SK-N-DZ (cell line): ENCODE data around the gene RIMS4. TPM values are rescaled to one million over a fixed set of nuclear protein-coding genes. Genes with fewer than 3 reads are reported as not detected.

Experiments
- DNase-seq: peaks from one replicate; pipeline ENCODE4 v3.0.0-alpha.2; 2015; ENCODE audit warnings: low spot score
- polyA plus RNA-seq, 2 experiments: library from polyadenylated mRNA; depleted of rRNA; stranded (reverse); fragments of >200 nt; gene quantifications; 2 replicates each; pipeline ENCODE4 v1.2.3, GENCODE V29; 2014

The RIMS4 gene
- 50.9 and 55.4 TPM in 2 replicates for polyA plus RNA-seq (2014; cell fraction: cytosol; rRNA removed)
- 29.8 and 30.5 TPM in 2 replicates for polyA plus RNA-seq (2014; cell fraction: nucleus; rRNA removed)

DNA sequence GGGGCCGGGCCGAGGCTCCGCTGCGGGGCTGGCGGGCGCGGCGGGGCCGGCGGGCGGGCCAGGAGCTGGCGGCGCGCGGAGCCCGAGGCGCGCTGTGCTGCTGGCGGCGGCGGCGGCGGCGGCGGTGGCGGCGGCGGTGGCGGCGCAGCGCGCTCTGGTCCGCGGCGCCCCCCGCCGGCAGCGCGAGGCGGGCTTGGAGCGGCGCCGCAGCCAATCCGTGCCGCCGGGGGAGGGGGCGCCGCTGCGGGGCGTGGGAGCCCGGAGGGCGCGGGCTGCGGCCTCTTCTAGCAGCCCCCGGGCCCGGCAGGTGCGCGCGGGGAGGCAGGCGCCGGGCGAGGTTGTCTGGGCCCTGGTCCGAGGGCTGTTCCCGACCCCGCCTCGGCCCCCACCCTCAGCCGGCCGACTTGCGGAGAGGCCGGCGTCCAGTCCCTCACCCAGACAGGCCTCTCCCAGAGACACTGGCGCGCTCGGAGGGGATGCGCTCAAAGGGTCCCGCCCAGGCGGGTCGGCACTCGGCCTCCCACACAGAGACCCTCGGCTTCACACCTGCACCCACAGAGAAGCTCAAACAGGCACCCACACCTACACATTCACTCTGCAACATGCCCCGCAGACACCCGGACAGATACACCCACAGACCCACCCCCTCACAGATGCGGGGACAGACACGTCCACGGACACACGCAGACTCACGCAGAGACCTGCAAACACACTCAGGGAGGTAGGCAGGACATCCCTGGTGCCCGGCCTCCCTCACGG lies at the start of gene RIMS4:
TSS of gene RIMS4 (minus strand) at position 156 of the 759 bp plus-strand sequence. CDS start 275 bp downstream, outside the sequence.
- peak; percentile 51 for DNase-seq

DNA sequence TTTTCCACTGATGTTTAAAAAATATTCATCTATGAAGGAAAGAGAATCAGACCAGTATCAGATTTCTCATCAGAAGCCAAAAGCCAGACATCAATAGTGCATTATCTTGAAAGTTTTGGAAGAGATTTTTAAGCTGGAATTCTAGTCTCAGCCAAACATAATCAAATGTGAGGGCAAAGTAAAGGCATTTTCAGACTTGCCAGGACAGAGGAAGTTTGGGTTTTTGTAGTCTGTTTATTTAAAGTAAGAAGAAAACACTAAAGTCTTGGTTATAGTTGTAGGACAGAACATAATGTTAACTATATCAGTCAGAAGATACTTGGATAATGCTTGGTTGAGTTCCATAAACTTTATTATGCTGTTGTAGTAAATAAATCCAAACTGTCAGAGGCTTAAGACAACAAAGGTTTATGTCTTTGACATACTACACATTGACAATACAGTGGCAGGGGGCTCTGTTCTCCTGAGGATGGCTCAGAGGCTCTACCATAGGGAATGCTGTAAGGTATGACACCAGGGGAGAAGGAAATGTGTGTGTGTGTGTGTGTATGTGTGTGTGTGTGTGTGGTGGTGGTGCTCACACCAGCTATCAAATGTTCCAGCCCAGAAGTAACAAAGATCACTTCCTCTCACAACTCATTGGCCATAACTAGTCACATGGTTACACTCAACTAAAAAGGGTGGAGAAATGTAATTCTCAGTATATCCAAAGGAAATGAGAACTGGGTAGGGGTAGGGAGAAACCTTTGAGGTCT lies 48.4 kb upstream of the RIMS4 start:
- no peak for DNase-seq

DNA sequence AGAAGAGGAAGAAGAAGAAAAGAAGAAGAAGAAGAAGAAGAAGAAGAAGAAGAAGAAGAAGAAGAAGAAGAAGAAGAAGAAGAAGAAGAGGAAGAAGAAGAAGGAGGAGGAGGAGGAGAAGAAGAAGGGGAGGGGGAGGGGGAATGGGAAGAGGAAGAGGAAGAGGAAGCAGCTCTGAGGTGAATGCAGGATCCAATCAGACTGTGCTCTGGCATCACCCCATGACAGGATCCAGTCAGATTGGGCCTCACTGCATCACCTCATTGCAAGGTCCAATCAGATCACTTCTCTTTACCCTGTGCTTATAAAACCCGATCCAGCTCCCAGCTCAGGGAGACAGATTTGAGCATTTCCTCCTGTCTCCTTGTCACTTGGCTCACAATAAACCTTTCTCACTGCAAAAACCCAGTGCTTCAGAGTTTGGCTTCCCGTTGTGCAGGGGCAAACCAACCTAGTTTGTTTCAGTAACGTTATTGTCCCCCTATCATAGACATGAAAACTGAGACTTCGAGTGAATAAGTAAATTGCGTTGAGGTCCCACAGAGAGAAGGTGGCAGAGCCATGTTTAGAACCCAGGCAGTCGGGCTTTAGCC lies 46.6 kb upstream of the RIMS4 start:
- DNase-seq, result peak; percentile 41

GRCh38 chr20:44856442-44856841 lies 46.1 kb upstream of the RIMS4 start:
- no peak for DNase-seq

GRCh38 chr20:44851545-44851944 lies 41.2 kb upstream of the RIMS4 start:
- no peak for DNase-seq

GRCh38 chr20:44850837-44851236 lies 40.5 kb upstream of the RIMS4 start:
- no peak for DNase-seq

- no peak for DNase-seq
These were observed 39.9 kb upstream of the RIMS4 start for GRCh38 chr20:44850272-44850671.

GRCh38 chr20:44849703-44850102 lies 39.4 kb upstream of the RIMS4 start:
- no peak for DNase-seq

DNA sequence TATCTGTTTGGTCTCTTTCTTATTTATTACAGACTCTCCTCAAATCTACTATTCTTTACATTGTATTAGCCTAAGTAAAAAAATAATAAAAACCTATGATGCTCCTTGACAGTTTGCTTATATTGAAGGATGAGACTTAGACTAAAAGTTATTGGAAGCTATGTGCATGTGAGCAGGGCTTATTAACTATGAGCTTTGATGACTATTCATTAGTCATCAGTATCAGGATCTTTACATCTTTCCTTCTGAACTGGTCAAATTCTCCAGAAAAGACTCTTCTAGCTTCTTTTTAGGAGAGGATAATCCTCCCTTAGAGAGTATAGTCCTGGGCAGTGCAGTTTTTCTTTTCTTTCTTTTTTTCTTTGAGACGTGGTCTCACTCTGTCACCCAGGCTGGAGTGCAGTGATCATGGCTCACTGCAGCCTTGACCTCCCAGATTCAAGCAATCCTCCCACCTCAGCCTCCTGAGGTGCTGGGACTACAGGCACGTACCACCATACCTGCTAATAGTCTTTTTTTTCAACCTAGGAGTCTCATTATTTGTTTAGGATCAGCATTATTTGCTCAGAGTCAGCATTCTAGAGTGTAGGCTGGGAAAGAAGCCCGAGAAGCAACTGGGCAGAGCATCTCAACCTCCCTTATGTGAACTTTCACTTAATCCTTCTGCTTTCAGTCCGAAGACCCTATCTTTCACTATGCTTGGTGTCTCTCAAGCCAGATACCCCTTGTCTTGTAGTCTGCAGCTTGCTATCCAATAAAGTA lies 38.1 kb upstream of the RIMS4 start:
- no peak for DNase-seq

GRCh38 chr20:44843876-44844275 lies 33.5 kb upstream of the RIMS4 start:
- DNase-seq, result no peak

GRCh38 chr20:44841955-44842354 lies 31.6 kb upstream of the RIMS4 start:
- no peak for DNase-seq

- DNase-seq, result no peak
These were observed 30.5 kb upstream of the RIMS4 start for GRCh38 chr20:44840826-44841225.

- no peak for DNase-seq
These were observed 29.1 kb upstream of the RIMS4 start for GRCh38 chr20:44839481-44839880.

GRCh38 chr20:44838521-44838920 lies 28.2 kb upstream of the RIMS4 start:
- no peak for DNase-seq

DNA sequence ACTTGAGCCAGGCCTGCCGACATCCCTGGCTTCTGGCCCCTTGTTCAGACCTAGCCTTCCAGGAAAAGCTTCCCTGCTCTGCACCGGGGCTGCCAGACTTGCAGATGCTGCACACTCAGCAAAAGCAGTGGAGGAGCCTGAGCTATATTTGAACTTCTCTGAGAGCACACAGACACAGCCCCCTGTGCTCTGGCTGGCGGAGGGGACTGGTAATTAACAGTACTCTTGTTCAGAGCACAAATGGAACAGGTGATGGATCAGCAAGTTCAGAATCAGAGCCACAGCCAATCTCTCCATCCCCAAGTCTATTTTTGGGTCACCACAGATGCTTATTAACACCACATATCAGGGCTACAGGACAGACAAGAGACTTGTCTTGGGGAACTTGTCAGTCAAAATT lies 27.6 kb upstream of the RIMS4 start:
- no peak for DNase-seq

DNA sequence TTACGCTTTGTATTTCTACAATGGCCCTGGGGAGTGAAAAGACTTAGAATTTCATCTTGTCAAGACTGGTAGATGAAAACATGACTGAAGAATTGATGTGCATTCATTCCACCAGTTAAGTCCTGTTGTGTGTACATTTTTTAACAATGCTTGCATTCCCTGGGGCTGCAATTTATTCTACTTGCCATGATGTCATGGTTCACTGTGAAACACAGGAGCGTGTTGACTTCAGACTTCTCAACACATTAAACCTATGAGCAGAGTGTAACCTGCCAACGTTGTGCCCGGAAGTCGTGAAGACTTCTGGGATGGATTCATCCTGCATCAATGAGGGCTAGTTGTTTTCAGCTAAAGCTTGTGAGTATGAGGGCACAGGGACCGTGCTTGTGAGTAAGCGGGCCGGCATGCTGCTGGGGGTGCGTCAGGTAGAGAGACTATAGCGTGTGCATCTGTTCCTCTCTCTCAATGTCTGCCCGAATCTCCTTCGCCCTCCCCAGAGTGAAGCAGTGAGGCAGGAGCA lies 26.3 kb upstream of the RIMS4 start:
- DNase-seq, result no peak

DNA sequence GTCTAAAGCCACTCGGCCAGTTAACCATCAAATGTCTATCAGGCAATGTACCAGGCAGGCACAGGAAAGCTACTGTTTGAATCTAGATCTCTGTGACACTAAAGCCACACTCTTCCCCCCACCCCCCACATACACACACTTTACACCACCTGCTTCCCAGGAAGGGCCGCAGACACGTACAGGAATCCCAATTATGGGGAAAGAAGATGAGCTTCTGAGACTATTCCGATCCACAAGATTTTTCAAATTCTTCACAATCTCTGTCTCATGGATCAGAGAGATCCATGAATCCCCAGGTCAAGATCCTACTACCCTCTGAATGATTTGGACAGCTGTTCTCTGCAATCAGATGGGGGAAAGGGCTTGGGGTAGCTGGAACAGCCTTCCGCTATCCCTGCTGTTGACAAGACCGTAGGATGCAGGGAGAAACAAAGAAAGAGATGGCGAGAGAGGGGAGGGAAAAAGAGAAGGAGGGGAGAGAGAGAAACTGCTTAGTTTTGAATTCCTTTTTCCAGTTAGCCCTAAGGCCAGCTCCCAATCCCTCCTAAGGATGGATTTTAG lies 25.4 kb upstream of the RIMS4 start:
- DNase-seq, result no peak

DNA sequence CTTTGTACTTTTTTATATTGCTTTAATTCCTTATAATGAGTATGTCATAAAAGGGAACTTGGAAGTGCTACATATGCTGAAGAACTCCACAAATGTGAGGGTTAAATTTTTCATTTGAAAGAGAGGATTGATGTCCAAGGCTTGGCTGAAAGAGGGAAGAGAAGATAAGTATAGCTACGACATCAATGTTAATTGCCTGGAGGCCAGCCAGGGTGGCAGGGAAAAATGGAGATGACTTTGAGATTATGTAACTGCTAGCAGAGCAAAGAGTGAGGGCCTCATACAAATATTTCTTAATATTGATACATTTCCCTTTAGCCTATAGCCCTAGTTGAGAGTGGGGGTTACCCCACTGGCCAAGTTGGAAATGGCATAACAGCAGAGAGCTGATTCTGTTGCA lies 24.8 kb upstream of the RIMS4 start:
- no peak for DNase-seq

GRCh38 chr20:44834693-44835092 lies 24.3 kb upstream of the RIMS4 start:
- no peak for DNase-seq

- no peak for DNase-seq
These were observed 23.1 kb upstream of the RIMS4 start for GRCh38 chr20:44833437-44833836.

DNA sequence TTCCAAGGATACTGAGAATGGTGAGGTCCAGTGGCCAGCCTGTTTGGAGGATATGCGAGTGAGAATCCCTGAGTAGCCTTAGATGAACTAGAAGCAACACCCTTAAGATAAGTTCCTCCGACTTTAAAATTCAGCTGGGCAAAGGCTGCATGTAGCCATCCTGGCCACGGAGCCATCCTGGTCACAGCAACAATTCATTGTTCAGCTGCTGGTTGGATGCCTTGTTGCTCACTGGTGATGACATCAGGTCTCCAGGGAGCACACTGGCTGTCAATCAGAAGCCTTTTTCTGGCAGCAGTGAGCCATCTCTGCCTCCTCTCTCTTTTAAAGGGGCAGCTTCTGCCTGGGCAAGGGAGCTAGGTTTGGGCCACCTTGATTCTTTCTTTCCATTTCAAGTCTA lies 22.4 kb upstream of the RIMS4 start:
- peak; percentile 81 for DNase-seq
